Activated naive CD4-positive, alpha-beta T cell treated with anti-CD3 and anti-CD28 coated beads, Interleukin-2, amount 50 U/mL, for 24 hours (primary cell): ENCODE data around the gene PFKM.

Experiments used
- H3K27ac Mint-ChIP-seq: one replicate; pipeline ENCODE4 v1.8.0; 2021; ENCODE audit warnings: mild to moderate bottlenecking, mixed read lengths
- H3K27me3 Mint-ChIP-seq: one replicate; pipeline ENCODE4 v1.8.0; 2021; ENCODE audit warnings: mixed read lengths
- H3K36me3 Mint-ChIP-seq: one replicate; pipeline ENCODE4 v1.8.0; 2021; ENCODE audit warnings: mixed read lengths
- H3K4me1 Mint-ChIP-seq: one replicate; pipeline ENCODE4 v1.8.0; 2021; ENCODE audit warnings: mixed read lengths
- H3K4me3 Mint-ChIP-seq: one replicate; pipeline ENCODE4 v1.8.0; 2021; ENCODE audit warnings: mild to moderate bottlenecking, mixed read lengths
- H3K9me3 Mint-ChIP-seq: one replicate; pipeline ENCODE4 v1.8.0; 2021; ENCODE audit warnings: mixed read lengths

Gene PFKM

DNA sequence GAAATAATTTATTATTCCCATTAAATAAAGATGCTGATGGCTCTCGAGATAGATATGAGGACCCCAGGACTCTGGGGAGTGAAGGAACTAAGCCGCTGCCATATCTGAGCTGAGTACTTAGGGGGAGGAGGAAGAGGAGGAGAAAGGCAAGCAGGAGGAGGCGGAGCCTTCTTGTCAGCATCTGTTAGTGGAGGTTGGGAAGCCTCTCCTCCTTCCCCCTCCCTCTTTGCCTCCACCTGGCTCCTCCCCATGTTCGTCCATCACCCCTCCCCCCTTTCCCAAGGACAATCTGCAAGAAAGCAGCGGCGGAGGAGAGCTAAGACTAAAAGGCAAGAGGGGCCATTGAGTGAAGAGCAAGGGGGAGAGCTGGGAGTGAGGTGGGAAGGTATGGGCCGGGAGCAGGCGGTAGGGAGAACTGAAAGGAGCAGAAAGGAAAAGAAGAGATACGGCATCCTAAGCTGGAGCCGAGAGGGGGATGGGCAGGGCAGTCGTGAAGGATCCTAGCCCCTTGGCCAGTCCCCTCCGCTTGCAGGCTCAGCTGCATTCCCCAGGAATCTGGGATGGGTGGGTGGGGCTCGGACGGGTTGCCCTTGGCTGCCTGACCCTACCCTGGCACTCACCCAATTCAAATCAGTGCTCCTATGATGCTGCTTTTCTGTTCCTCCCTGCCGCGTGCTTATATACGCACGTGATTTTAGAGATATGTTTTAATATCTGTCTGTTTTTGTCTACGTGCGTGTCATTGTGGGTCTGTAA, at the start of gene PFKM:
Gene PFKM (plus strand): TSS at position 287 of the 756 bp plus-strand sequence. CDS start 3,411 bp downstream, outside the sequence.
- H3K36me3 Mint-ChIP-seq: peaks cover 10% of the 10 kb centered on the region
- peaks cover 25% of the 10 kb centered on the region for H3K4me1 Mint-ChIP-seq
- H3K4me3 Mint-ChIP-seq: peak within 1 kb of the TSS; percentile 99
- H3K9me3 Mint-ChIP-seq: no peaks in the 10 kb centered on the region
- H3K27me3 Mint-ChIP-seq: peaks cover 1% of the 10 kb centered on the region
- H3K27ac Mint-ChIP-seq: peak within 1 kb of the TSS; percentile 97

GRCh38 chr12:48070033-48070432, 49.1 kb upstream of the PFKM start:
- Mint-ChIP-seq H3K36me3 (peaks cover 23% of the 10 kb centered on the region), H3K4me1 (peaks cover 3% of the 10 kb centered on the region), H3K27me3 (no peaks in the 10 kb centered on the region), H3K9me3 (no peaks in the 10 kb centered on the region), H3K27ac (no peak overlapping the region), H3K4me3 (no peak overlapping the region)

DNA sequence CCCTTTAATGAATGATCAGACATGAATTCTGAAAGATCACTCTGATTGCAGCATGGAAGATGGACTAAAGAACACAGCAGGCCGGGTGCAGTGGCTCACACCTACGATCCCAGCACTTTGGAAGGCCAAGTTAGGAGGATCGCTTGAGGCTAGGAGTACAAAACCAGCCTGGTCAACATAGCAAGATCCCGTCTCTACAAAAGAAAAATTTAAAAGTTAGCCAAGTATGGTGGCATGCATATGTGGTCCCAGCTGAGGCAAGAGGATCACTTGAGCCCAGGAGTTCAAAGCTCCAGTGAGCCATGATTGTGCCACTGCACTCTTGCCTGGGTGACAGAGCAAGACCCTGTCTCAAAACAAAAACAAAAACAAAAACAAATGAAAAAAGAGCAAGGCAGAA, 48.4 kb upstream of the PFKM start:
- H3K4me1 Mint-ChIP-seq: peaks cover 3% of the 10 kb centered on the region
- no peak overlapping the region for H3K27ac Mint-ChIP-seq
- H3K9me3 Mint-ChIP-seq: no peaks in the 10 kb centered on the region
- no peaks in the 10 kb centered on the region for H3K27me3 Mint-ChIP-seq
- no peak overlapping the region for H3K4me3 Mint-ChIP-seq
- peaks cover 21% of the 10 kb centered on the region for H3K36me3 Mint-ChIP-seq

DNA sequence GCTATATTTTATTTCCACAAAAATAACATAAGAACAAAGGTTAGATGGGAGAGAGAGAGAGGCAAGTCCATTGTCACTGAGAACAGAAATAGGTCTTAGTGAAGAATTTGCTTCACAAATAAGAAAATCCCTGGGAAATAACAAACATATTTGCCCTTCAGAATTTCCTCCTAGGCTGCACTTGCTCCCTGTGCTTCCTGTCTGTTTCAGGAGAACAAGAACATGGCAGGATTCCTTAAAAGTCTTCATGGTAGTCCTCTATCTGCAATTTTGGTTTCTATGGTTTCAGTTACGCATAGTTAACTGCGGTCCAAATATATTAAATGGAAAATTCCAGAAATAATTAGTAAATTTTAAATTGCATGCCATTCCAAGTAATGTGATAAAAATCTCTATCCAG, 47.4 kb upstream of the PFKM start:
- no peak overlapping the region for H3K27ac Mint-ChIP-seq
- H3K36me3 Mint-ChIP-seq: peaks cover 21% of the 10 kb centered on the region
- no peak overlapping the region for H3K4me3 Mint-ChIP-seq
- H3K27me3 Mint-ChIP-seq: no peaks in the 10 kb centered on the region
- H3K9me3 Mint-ChIP-seq: no peaks in the 10 kb centered on the region
- H3K4me1 Mint-ChIP-seq: peaks cover 3% of the 10 kb centered on the region

- Mint-ChIP-seq H3K4me1 (peaks cover 2% of the 10 kb centered on the region), H3K4me3 (no peak overlapping the region), H3K27ac (no peak overlapping the region), H3K36me3 (peaks cover 21% of the 10 kb centered on the region), H3K9me3 (no peaks in the 10 kb centered on the region), H3K27me3 (no peaks in the 10 kb centered on the region)
Observed at GRCh38 chr12:48072266-48072665, 46.9 kb upstream of the PFKM start.

- Mint-ChIP-seq H3K9me3 (no peaks in the 10 kb centered on the region), H3K36me3 (peaks cover 22% of the 10 kb centered on the region), H3K27ac (no peak overlapping the region), H3K27me3 (no peaks in the 10 kb centered on the region), H3K4me3 (no peak overlapping the region), H3K4me1 (no peaks in the 10 kb centered on the region)
Observed at GRCh38 chr12:48074266-48074665, 44.9 kb upstream of the PFKM start.

GRCh38 chr12:48075832-48076231, 43.3 kb upstream of the PFKM start:
- Mint-ChIP-seq H3K9me3 (no peaks in the 10 kb centered on the region), H3K27ac (peak overlapping the region; percentile 3), H3K4me3 (no peak overlapping the region), H3K27me3 (no peaks in the 10 kb centered on the region), H3K4me1 (no peaks in the 10 kb centered on the region), H3K36me3 (peaks cover 18% of the 10 kb centered on the region)

DNA sequence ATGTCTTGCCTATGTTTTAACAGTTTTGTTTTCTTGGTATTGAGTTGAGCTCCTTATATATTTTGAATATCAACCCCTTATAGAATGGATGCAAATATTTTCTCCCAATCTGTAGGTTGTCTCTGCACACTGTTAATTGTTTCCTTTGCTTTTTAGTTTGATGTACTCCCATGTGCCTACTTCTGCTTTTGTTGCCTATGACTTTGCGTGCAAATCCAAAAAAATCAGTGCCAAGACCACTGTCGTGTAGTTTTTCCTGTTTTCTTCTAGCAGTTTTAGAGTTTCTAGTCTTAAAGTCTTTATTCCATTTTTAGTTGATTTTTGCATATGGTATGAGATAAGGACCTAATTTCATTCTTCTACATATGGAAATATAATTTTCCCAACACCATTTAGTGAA, 42.1 kb upstream of the PFKM start:
- H3K27ac Mint-ChIP-seq: no peak overlapping the region
- H3K27me3 Mint-ChIP-seq: no peaks in the 10 kb centered on the region
- H3K36me3 Mint-ChIP-seq: peaks cover 16% of the 10 kb centered on the region
- H3K9me3 Mint-ChIP-seq: no peaks in the 10 kb centered on the region
- H3K4me1 Mint-ChIP-seq: no peaks in the 10 kb centered on the region
- H3K4me3 Mint-ChIP-seq: no peak overlapping the region

DNA sequence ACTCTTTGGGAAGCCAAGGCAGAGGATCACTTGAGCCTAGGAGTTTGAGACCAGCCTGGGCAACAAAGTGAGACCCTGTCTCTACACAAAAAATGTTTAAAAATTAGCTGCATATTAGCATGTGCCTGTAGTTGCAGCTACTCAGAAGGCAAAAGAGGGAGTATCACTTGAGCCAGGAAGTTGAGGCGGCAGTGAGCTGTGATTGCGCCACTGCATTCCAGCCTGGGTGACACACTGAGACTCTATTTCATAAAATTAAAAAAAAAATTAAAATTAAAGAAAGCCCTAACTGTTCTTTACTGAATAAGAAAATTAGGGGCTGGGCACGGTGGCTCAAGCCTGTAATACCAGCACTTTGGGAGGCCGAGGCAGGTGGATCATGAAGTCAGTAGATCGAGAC, 40.3 kb upstream of the PFKM start:
- no peaks in the 10 kb centered on the region for H3K27me3 Mint-ChIP-seq
- H3K27ac Mint-ChIP-seq: no peak overlapping the region
- no peak overlapping the region for H3K4me3 Mint-ChIP-seq
- peaks cover 19% of the 10 kb centered on the region for H3K36me3 Mint-ChIP-seq
- no peaks in the 10 kb centered on the region for H3K9me3 Mint-ChIP-seq
- no peaks in the 10 kb centered on the region for H3K4me1 Mint-ChIP-seq

DNA sequence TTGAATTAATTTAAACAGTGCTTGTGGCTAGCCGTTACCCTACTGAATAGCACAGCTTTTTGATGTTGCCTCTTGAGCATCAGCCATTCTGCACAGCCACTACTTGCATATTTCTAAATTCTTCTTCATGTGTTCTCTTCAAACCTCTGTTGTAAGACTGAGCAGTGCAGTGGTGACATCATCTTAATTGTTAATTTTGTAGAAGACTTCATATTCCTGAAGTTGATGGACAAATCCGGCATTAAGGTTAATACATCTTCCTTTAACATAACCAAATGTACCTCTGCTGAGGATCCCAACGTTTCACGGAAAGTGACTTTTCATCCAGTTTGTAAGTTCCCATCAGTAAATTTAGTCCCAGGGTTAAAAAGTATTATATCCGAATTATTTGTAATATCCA, 38.9 kb upstream of the PFKM start:
- Mint-ChIP-seq H3K4me3 (no peak overlapping the region), H3K36me3 (peaks cover 17% of the 10 kb centered on the region), H3K27ac (no peak overlapping the region), H3K4me1 (no peaks in the 10 kb centered on the region), H3K9me3 (no peaks in the 10 kb centered on the region), H3K27me3 (no peaks in the 10 kb centered on the region)

DNA sequence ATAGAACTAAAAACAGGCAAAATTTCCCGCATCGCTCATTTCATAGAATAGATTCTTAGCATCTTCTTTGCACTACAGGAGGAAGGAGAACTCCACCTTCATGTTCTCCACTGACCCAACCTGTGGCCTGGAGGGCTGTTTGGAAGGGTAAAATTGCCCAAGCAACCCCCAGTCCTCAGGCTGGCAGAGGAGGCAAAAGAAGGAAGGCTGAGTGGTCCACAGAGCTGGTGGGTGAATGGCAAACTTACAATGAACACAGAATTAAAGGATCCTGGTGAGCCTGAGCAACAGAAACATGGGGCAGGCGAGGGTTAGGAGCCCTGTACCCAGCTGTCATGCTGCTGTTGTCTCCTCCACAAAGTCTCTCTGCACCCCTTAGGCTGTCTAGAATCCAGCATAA, 38.3 kb upstream of the PFKM start:
- H3K27me3 Mint-ChIP-seq: no peaks in the 10 kb centered on the region
- no peaks in the 10 kb centered on the region for H3K4me1 Mint-ChIP-seq
- no peak overlapping the region for H3K4me3 Mint-ChIP-seq
- no peaks in the 10 kb centered on the region for H3K9me3 Mint-ChIP-seq
- H3K36me3 Mint-ChIP-seq: peaks cover 17% of the 10 kb centered on the region
- H3K27ac Mint-ChIP-seq: no peak overlapping the region

GRCh38 chr12:48084066-48084465, 35.1 kb upstream of the PFKM start:
- Mint-ChIP-seq H3K4me1 (no peaks in the 10 kb centered on the region), H3K36me3 (peaks cover 8% of the 10 kb centered on the region), H3K27ac (no peak overlapping the region), H3K9me3 (no peaks in the 10 kb centered on the region), H3K4me3 (no peak overlapping the region), H3K27me3 (no peaks in the 10 kb centered on the region)

- H3K36me3 Mint-ChIP-seq: peaks cover 8% of the 10 kb centered on the region
- no peak overlapping the region for H3K27ac Mint-ChIP-seq
- H3K27me3 Mint-ChIP-seq: no peaks in the 10 kb centered on the region
- no peaks in the 10 kb centered on the region for H3K4me1 Mint-ChIP-seq
- H3K4me3 Mint-ChIP-seq: no peak overlapping the region
- H3K9me3 Mint-ChIP-seq: no peaks in the 10 kb centered on the region
Observed at GRCh38 chr12:48084841-48085460, 34.2 kb upstream of the PFKM start.

GRCh38 chr12:48086327-48086726, 32.8 kb upstream of the PFKM start:
- Mint-ChIP-seq H3K36me3 (peaks cover 13% of the 10 kb centered on the region), H3K4me1 (no peaks in the 10 kb centered on the region), H3K9me3 (no peaks in the 10 kb centered on the region), H3K4me3 (no peak overlapping the region), H3K27ac (no peak overlapping the region), H3K27me3 (no peaks in the 10 kb centered on the region)

- no peaks in the 10 kb centered on the region for H3K4me1 Mint-ChIP-seq
- no peaks in the 10 kb centered on the region for H3K9me3 Mint-ChIP-seq
- H3K4me3 Mint-ChIP-seq: no peak overlapping the region
- H3K27me3 Mint-ChIP-seq: no peaks in the 10 kb centered on the region
- H3K27ac Mint-ChIP-seq: no peak overlapping the region
- peaks cover 10% of the 10 kb centered on the region for H3K36me3 Mint-ChIP-seq
Observed at GRCh38 chr12:48092611-48093010, 26.6 kb upstream of the PFKM start.

- Mint-ChIP-seq H3K4me3 (peak overlapping the region; percentile 95), H3K4me1 (peaks cover 54% of the 10 kb centered on the region), H3K36me3 (no peaks in the 10 kb centered on the region), H3K27me3 (no peaks in the 10 kb centered on the region), H3K9me3 (no peaks in the 10 kb centered on the region), H3K27ac (peak overlapping the region; percentile 42)
Observed at GRCh38 chr12:48104531-48104930, 14.6 kb upstream of the PFKM start.
